Gastrocnemius medialis (tissue), 4 donors: ENCODE data around the gene RRAD.

ENCODE experiments used
- POLR2A ChIP-seq, 2 donors: fragments of 450-650 bp; IDR thresholded peaks; one replicate each; pipeline ENCODE4 v1.6.1; 2017; ENCODE audit warnings: antibody characterized with exemption in 2 of 2, mild to moderate bottlenecking in 2 of 2, moderate library complexity in 2 of 2
- TF ChIP-seq, protein P1 (sequence below), 5 experiments: fragments of 450-650 bp in 3 of 5; fragments of 200-600 bp in 2 of 5; sonication (generic) in 2 of 5; IDR thresholded peaks in 4 of 5; conservative IDR thresholded peaks in 1 of 5; 1 replicate in 4 of 5; 2 replicates in 1 of 5; pipeline ENCODE4 v1.5.1; 2016 to 2019; ENCODE audit warnings: antibody characterized with exemption in 5 of 5, mild to moderate bottlenecking in 3 of 5, moderate library complexity in 3 of 5

GRCh38 chr16:66926961-66927436, 1.7 kb upstream of the RRAD start:
- TF ChIP-seq POLR2A (IDR thresholded peaks at IDR 0.05), result no peak
- TF ChIP-seq, protein P1, sequence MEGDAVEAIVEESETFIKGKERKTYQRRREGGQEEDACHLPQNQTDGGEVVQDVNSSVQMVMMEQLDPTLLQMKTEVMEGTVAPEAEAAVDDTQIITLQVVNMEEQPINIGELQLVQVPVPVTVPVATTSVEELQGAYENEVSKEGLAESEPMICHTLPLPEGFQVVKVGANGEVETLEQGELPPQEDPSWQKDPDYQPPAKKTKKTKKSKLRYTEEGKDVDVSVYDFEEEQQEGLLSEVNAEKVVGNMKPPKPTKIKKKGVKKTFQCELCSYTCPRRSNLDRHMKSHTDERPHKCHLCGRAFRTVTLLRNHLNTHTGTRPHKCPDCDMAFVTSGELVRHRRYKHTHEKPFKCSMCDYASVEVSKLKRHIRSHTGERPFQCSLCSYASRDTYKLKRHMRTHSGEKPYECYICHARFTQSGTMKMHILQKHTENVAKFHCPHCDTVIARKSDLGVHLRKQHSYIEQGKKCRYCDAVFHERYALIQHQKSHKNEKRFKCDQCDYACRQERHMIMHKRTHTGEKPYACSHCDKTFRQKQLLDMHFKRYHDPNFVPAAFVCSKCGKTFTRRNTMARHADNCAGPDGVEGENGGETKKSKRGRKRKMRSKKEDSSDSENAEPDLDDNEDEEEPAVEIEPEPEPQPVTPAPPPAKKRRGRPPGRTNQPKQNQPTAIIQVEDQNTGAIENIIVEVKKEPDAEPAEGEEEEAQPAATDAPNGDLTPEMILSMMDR (IDR thresholded peaks at IDR 0.05 in 4 of 5, conservative IDR thresholded peaks at IDR 0.05 in 1 of 5), result no peak
